Cortex of kidney (tissue), 1 donor: ENCODE measurements around the gene VEGFA.

Experiments used
- DNase-seq: peaks from one replicate; lab custom pipeline; 2025; lab: John Stamatoyannopoulos, UW

Gene VEGFA

DNA sequence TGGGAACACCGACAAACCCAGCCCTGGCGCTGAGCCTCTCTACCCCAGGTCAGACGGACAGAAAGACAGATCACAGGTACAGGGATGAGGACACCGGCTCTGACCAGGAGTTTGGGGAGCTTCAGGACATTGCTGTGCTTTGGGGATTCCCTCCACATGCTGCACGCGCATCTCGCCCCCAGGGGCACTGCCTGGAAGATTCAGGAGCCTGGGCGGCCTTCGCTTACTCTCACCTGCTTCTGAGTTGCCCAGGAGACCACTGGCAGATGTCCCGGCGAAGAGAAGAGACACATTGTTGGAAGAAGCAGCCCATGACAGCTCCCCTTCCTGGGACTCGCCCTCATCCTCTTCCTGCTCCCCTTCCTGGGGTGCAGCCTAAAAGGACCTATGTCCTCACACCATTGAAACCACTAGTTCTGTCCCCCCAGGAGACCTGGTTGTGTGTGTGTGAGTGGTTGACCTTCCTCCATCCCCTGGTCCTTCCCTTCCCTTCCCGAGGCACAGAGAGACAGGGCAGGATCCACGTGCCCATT is 15.3 kb downstream of the VEGFA start:
- no peak for DNase-seq

DNA sequence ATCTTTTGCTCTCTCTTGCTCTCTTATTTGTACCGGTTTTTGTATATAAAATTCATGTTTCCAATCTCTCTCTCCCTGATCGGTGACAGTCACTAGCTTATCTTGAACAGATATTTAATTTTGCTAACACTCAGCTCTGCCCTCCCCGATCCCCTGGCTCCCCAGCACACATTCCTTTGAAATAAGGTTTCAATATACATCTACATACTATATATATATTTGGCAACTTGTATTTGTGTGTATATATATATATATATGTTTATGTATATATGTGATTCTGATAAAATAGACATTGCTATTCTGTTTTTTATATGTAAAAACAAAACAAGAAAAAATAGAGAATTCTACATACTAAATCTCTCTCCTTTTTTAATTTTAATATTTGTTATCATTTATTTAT is 15.9 kb downstream of the VEGFA start:
- DNase-seq, result no peak

DNA sequence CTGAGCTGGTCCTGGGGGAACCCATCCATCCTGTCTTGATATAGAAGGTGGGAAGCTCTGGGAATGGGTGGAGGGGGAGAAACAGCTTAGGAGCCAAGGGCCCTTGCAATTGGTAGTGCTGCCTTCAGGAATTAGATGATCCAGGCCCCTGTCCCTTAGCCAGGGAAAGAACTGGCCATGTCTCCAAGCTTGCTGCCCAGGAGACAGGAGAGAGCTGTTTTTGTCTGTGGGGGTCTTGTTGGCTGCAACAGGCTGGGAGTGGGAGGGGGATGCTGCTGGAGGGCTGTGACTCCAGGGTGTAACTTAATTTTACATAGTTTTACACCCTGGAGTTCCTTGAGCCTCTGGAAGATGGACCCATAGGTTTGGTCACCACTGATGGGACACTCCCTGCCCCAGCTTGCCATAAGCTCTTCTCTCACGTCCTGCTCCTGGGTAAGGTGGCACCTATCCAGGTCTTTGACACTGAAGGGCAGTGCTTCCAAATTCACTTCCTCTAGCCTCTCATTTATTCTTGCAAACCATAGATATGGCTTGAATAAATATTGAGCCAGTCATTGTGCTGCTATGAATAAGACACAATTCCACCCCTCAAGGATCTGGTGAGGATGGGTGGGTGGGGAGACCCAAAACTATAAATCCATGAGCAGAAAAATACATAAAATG is 16.8 kb downstream of the VEGFA start:
- DNase-seq, result no peak

DNA sequence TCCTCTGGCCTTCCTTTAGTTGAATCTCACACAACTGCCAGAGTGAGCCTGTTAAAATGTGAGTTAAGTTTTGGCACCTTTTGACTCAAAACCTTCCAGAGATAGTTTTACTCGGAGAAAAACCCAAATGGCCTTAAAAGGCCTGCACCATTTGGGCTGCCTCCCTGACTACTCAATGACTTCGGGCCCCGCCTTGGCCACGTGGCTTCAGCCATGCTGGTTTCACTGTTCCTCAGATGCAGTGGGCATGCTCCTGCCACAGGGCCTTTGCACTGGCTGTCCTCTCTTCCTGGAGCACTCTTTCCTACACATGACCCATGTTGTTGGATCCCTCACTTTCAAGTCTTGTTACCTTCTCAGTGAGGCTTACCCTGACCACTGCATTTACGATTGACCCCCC is 18.3 kb downstream of the VEGFA start:
- no peak for DNase-seq

DNA sequence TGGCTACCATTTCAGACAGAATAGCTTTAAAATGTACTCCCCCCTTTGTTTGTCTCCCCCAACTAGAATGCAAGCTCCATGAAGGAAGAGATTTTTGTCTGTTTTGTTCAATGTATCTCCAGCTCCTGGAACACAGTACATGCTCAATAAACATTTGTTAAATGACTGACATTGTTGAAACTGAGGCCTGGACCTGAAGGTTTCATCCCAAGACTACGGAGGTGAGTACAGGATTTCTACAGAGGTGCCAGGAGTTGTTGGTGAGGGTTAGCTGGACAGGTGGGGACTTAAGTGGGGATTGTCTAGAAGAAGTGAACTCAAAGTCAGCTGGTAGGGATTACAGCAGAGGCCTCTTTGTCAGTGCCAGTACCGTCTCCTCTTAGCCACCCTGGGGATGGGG is 19.4 kb downstream of the VEGFA start:
- no peak for DNase-seq

DNA sequence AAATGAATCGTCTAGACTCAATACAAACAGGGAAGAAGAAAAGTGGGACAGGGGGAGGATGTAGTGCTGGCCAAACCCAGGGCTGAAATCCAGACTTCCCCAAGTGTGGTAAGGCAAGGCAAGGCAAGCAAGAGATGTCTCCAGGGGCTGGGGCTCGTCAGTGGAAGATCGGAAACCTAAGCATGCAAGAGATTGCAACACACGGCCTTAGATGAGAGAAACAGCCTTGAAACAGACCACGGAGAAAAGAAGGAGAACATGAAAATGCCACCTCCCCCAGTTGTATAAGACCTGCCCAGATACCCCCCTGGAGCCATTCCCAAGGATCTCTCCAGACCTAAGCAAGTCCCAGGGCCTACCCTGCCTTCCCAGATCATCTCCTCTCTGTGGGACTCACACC is 20.0 kb downstream of the VEGFA start:
- DNase-seq, result no peak

DNA sequence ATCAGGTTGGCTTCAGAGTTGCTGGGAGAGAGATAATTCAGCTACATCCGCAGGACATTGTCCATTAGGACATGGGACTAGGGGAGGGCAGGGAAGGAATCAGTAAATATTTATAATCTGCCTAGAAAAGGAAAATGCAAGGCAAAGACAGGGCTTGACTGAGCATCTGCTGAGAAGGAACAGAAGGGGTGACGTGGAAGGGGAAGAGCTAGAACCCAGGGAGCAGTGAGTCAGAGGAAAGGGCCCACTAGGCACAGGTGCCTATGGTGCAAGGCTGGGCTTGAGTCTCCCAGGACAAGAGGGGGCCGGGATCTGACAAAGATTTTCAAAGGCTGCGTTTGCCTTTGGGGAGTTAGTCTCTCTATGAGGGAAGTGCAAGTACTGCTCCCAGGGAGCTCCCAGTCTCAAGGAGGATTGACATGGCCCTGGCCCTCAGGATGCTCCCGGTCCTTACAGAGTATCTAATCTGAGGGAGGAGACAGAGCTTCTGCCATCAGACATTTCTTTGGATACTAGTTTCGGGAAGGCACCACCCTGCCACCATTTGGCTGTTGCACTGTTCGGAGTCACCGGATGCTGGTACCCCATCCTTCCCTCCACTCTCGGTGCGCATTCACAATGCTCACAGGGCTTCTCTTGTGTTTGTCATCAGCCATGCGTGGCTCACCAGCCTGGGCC is 21.9 kb downstream of the VEGFA start:
- DNase-seq, result no peak

DNA sequence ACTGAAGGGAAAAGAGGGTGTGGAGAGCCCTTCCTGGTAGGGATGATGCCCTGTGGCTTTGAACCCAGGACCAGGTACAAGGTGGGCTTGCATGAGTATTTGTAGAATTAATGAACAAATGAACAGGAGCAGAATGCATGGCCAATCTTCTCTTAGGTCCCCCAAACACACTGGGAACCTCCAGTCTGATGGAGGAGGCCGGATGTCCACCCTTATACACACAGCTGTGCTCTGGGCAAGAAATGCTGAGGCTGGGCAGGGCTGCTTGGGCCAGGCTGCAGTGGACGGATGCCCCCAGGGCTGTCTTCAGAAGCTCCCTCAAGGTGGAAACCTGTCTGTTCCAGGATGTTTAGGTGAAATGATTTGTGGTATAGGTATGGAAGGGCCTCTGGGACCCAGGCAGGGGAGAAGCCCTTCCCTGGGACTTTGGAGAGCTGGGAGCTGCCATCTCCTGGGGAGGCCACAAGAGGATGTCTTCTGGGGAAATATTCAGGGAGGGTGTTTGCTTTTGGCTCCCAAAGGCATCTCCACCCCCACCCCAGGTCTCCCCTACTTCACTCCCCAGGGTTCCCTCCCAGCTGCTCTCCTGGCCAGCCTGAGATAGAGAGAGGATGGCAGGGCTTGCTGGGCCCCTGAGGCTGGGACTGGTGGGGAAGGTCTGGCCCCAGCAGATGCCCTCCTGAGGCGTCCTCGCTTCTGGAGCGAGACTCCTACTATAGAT is 23.3 kb downstream of the VEGFA start:
- no peak for DNase-seq

DNA sequence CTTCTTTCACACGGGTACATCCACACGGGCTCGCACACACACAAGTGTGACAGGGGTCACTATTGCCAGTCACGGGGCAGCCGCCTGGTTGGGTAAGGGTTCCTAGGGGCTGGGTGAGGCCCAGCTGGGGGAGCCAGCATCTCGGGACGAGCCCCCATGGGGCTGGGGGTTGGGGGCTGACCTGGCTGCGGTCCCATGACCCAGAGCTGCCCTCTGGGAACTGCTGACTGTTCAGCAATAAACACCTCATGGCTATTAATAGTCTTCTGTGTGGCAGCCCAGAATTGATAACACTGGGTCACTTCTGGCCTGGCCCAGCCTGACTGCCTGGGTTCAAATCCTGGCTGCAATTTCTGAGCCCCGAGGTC is 23.8 kb downstream of the VEGFA start:
- no peak for DNase-seq

DNA sequence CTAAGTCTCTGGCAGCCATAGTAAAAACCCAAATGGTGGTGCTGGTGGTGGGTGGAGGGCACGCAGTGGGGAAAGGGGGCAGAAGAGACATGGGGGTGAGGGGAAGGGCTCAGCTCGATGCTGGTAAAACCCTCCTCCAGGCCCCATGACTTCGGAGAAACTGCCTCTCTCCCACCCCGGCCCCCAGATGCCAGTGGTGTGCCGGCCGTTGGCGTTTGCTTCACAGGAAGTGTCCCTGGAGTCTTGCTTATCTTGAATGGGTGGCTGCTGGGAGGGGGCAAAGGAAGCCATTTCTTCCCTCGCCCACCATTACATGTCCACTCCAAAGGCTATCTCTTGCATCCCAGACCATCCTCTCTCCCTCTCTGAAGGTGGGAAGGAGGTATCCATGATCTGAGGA is 25.4 kb downstream of the VEGFA start:
- no peak for DNase-seq

DNA sequence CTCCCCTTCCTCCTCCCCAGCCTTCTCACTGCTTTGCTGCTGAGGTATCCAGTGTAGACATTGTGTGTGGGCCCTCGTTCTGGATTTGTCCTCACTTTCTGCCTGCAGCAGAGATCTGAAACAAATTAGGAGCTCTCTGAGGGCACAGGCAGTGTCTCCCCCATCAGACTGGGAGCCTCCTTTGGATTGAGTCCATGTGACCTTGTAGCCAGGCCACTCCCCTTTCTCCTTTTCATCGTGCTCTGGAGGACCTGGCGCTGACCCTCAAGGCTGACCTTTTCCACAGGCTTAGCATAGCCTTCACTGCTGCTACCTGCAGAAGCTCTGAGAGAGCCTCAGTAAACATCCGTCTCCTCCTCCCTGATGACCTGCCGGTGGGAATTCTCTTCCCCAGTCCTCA is 26.2 kb downstream of the VEGFA start:
- DNase-seq, result no peak

DNA sequence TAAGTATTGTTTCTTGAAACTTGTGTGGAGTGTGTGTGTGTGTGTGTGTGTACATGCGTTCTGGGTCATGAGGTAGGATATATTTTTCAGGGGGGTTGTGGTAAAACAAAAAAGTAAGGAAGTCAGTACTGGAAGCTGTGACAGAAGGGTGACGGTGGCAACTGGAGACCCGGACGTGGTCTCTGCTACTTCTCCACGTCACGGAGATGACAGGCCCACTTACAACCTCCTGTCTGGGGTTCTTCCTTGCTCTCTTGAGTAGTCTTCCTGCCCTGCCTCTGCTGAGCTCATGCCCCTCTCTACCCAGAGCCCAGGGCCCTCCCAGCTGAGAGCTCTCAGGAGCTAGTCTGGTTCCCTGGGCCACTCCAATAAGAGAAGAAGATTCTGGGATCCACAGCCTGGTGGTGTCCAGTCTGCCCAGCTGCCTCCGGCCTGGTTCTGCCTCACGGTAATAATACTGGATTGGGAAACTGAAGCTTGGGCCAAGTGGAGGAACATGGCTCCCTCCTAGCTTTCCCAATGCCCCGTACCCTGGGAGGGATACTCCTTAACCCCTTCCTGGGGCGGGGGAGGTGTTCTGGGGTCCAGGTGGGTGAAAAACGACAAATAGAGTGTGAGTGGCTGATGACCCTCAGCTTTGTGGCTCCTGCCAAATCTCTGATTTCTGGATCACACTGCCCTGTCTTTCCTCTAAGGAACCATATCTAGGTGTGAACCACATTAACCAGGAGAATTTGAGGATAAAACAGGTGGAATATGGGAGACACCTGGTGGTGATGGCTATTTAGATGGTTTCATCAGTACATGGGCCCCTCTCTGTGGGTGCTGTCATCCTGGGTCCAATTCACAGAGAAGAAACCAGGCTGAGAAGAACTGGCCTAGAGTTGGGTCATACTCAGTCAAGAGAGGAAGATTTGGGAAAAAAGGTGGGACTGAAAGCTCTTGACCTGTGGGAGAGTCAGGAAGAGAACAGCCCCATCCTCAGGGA is 27.2 kb downstream of the VEGFA start:
- DNase-seq, result no peak

DNA sequence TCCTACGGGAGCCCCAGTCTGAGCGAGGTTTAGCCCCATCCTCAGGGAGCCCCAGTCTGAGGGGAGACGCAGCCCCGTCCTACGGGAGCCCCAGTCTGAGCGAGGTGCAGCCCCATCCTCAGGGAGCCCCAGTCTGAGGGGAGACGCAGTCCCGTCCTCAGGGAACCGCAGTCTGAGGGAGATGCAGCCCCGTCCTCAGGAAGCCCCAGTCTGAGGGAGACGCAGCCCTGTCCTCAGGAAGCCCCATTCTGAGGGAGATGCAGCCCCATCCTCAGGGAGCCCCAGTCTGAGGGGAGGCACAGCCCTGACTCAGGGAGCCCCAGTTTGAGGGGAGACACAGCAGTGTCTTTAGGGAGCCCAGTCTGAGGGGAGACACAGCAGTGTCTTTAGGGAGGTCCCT is 27.9 kb downstream of the VEGFA start:
- DNase-seq, result no peak

DNA sequence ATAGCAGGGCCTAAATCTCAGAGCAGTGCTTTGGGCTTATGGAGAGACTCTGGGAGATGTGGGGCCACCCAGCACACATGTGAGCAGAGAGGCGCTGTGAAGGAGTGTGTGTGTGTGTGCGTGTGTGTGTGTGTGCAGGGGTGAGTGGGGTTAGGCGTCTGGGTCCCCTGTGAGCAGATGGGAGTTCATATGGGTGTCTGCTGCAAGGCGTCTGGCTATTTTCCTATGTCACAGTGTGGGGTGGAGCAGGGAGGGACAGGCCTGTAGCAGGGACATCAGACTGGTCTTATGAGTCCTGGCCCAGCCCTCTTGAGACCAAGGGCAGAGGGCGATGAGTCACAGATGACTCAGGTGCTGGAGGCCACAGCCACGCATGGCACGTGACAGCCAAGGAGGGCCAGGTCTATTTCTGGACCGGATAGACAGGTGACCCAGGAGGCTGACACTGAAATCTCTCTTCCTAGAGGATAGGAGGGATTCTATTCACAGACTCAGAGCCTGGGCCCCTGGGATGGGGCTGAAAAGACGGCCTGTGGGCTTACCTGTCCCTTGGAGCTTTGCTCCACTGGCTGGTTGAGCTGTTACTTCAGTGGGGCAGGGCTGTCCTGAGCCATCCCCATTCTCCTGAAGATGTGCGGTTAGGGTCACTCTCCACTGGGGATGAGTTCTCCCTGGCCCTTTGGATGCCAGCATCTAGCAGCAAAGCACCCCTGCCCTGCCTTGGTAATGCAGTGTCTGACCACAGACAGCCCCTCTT is 28.9 kb downstream of the VEGFA start:
- DNase-seq, result no peak

DNA sequence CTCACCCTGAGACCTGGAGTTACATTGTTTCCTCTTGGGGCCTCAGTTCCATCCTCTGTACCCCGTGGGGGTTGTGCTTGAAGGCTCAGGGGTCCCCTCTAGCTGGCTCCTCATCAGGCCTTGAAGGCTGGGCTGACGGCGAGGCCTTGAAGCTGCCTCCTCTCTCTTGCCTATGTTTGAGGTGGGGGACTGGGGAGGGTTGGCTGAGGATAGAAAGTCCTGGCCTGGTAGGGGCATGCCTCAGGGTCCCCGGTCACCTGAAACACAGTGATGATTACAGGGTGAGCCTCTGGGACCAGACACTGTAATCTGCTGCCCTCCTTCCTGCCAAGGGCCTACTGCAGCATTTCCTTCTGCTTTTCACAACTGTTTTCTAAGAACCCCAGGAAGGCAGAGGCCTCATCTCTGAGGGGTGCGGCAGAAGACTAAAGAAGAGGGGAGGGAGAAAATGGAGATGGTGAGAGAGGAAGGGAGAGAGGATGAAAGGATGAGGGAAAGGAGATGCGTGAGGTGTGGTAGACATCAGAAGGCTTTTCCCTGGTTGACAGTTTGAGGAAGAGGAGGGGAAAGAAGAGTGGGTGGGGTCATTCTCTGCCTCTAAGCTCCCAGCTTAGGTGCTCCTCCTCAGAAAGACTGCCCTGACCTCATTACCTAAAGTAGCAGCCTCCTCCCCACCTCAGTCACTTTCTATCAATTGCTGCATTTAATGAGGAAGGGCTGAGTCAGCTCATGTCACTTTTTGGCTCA is 29.7 kb downstream of the VEGFA start:
- DNase-seq, result no peak

DNA sequence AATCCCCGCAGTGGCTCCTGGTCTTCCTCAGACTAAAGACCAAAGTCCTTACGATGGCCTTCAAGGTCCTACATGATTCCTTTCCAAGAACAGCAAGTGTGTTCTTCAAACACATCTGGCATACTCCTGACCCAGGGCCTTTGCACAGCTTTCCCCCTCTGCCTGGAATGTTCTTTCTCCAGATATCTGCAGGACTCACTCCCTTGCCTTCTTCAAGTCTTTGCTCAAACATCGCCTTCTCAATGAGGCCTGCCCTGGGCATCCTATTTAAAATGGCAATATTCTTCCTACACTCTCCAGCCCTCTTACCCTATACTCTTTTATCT is 30.2 kb downstream of the VEGFA start:
- DNase-seq, result no peak

DNA sequence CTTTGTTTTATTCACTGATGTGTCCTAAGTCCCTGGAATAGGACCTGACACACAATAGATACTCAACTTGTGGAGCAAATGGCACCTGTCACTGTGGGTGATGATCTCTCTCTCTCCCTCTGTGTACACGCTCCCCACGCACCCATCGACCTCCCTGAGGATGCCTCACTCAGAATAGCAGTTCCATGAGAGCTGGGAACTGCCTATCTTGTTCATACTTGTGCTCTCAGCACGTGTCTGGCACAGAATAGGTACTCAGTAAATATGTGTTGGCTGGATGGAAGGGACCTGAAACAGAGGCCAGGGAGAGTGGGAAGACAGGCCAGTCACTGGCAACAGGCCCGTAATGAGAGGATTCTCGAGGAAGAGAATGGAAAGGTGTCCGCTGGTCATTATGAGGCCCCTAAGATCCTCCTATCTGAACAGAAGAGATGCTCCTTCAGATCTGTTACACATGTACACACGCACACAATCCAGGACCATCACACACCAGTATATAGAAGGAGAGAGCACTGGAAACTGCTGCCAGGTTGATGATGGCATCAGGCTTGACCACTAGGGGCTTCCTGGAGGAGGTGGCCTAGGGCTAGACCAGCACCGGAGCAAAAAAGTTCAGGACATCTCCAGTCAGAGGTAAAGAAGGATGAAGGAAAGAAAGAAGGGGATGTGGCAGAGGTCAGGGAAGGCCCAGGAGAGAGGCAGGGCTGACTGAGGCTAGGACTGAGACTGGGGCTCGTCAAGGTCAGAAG is 30.9 kb downstream of the VEGFA start:
- no peak for DNase-seq

DNA sequence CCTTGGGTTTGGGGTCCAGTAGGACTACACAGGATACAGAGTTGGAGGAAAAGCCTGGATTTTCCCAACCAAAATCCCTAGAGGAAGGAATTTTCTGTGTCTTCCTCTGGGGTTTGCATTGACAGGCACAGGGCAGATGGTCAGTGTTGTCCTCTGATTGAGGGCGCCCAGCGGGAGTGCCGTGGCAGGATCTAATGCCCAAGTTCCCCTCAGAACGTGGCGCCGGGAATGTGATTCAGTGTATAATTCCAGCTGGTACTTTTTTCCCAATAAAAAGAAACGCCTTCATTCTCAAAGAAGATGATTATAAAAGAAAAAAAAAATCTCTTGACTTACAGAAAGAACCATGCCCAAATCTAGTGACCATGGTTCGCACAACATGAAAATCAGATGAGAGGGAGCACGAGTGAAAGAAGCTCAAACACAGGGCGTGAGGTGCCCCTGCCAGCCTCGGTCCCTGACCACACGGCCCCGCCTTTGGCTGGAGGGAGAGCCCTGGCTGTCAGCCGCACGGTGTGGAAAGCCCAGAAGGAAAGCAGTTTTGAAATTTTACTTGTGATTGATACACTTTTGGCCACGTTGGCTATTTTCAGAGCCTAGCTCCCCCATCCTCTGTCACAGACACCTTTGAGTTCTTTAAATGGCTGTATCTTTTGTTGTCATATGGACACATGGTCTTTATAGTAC is 31.6 kb downstream of the VEGFA start:
- DNase-seq, result no peak

DNA sequence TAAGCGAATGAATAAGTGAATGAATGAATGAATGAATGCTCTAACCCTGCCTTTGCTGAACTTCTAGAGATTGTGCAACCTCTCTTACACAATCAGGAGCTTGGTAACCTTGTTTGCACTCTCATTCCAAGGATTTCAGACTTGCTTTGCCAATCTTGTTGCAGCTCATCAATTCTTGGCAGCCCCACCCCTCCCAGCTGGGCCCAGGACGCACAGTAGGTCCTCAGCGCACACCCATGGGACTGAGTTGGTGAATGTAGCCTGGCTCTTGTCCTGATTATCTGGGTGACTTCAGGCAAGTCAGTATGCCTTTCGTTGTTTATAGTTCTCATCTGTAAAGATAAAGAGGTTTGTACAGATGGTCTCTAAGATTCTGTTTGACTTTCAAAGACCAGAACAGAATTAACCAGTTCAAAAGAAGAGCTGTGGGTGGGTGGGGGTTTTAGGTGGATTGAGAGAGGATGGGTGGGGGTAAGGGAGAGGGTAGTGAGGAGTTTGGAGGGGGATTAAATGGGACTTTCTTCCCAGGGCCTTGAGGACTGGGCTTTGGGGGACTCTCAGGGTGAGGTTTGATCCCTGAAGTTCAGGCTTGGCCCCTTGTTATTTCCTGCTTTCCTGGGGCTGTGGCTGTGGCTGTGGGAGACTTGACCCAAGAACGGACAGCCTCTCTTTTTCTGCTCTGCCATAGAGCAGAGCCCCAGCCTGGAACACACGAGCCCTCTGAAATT is 33.2 kb downstream of the VEGFA start:
- DNase-seq, result no peak
